Kidney epithelial cell (primary cell): Measurements from ENCODE around the gene ADTRP. TPM values are rescaled to one million over a fixed set of nuclear protein-coding genes. Genes with fewer than 3 reads are reported as not detected.

Source experiments
- DNase-seq: peaks from one replicate; pipeline ENCODE4 v3.0.0-alpha.2; 2010; ENCODE audit warnings: low read depth
- H3K27me3 ChIP-seq: 2 replicates; pipeline ENCODE4 v1.6.0; 2011; ENCODE audit warnings: low read length; ENCODE audit not compliant: control insufficient read depth, insufficient read depth
- H3K36me3 ChIP-seq: 2 replicates; pipeline ENCODE4 v1.5.1; 2011; ENCODE audit warnings: low read length; ENCODE audit not compliant: control insufficient read depth, insufficient read depth
- H3K4me3 ChIP-seq: 2 replicates; pipeline ENCODE4 v1.5.1; 2011; ENCODE audit warnings: low read depth, mild to moderate bottlenecking, control low read depth, low read length
- total RNA-seq: library from RNA; depleted of rRNA; stranded (reverse); fragments of >200 nt; gene quantifications from 2 replicates; pipeline ENCODE4 v1.2.3, GENCODE V29; 2015
- TF ChIP-seq, protein P1 (sequence below): IDR thresholded peaks from 2 replicates; pipeline ENCODE4 v1.5.1; 2011; ENCODE audit warnings: mild to moderate bottlenecking, moderate library complexity, low read length, control low read depth, inconsistent platforms; ENCODE audit not compliant: insufficient read depth, poor library complexity, severe bottlenecking

ADTRP gene
- total RNA-seq, 1 donor from 2014 or later = 4.6 TPM

DNA sequence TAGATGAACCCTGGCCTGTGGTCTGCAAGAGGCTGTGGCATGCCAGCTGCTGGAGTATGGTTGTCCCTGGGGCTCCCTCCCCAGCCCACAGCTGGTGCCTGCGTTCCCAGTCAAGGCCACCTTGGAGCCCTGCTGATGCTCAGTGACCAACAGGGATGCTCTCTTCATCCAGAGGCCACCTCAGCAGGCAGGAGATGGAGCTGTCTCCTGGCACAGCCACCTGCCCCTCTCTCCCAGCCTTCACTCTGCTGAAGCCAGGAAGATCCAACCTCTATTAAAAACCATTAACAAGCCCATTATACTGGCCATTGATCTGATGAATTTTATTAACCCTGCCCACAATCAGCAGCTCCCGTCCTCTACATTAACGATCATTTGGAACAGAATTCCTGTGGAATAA, 40.4 kb downstream of the ADTRP start:
- no peaks in the 10 kb centered on the region for H3K27me3 ChIP-seq
- no peak for DNase-seq
- no peak overlapping the region for H3K4me3 ChIP-seq
- H3K36me3 ChIP-seq = no peaks in the 10 kb centered on the region
- TF ChIP-seq, protein P1, sequence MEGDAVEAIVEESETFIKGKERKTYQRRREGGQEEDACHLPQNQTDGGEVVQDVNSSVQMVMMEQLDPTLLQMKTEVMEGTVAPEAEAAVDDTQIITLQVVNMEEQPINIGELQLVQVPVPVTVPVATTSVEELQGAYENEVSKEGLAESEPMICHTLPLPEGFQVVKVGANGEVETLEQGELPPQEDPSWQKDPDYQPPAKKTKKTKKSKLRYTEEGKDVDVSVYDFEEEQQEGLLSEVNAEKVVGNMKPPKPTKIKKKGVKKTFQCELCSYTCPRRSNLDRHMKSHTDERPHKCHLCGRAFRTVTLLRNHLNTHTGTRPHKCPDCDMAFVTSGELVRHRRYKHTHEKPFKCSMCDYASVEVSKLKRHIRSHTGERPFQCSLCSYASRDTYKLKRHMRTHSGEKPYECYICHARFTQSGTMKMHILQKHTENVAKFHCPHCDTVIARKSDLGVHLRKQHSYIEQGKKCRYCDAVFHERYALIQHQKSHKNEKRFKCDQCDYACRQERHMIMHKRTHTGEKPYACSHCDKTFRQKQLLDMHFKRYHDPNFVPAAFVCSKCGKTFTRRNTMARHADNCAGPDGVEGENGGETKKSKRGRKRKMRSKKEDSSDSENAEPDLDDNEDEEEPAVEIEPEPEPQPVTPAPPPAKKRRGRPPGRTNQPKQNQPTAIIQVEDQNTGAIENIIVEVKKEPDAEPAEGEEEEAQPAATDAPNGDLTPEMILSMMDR = no peak

GRCh38 chr6:11736601-11737000, 42.0 kb downstream of the ADTRP start:
- Histone ChIP-seq H3K4me3 (no peak overlapping the region), H3K36me3 (no peaks in the 10 kb centered on the region), H3K27me3 (no peaks in the 10 kb centered on the region)
- no peak for DNase-seq
- TF ChIP-seq, protein P1 = no peak

DNA sequence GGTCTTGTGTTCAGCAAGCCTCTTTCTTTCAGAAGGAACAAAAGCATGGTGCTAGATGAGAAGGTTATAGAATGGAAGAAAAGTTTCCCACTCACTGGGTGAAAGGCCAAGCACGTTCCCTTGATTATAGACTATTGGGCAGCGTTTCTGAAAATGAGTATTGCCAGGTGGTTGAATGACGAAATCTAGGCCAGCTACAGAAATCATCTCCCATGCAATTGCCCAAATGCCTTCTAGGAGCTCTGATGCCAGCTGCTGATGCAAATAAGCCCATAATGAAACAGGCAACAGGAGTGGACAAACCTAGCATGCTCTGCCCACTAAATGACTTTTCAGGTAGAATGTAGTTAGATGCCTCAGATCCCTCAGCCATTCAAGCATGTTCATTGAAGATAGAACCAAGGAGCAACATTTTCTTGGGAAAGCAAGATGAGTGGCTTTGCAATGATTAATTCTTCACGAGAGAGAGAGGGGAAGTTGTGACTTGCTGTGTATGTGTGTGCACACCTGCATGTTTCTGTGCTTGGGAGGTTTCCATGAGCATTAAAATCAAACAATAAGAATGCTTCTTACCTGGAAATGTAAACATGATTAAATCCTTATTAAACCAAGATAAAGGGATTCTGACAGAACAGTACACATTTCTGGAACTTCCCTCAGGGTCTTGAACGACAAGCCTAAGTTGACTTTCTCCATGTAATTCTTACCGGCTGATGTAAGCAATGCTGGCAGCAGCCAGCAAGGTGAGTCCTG, 43.6 kb downstream of the ADTRP start:
- Histone ChIP-seq H3K4me3 (no peak overlapping the region), H3K36me3 (no peaks in the 10 kb centered on the region), H3K27me3 (no peaks in the 10 kb centered on the region)
- DNase-seq = peak; percentile 72
- TF ChIP-seq, protein P1 = no peak

- Histone ChIP-seq H3K27me3 (no peaks in the 10 kb centered on the region), H3K4me3 (no peak overlapping the region), H3K36me3 (no peaks in the 10 kb centered on the region)
- no peak for DNase-seq
- TF ChIP-seq, protein P1 = no peak
Measured at GRCh38 chr6:11732036-11732631, 46.5 kb downstream of the ADTRP start.

DNA sequence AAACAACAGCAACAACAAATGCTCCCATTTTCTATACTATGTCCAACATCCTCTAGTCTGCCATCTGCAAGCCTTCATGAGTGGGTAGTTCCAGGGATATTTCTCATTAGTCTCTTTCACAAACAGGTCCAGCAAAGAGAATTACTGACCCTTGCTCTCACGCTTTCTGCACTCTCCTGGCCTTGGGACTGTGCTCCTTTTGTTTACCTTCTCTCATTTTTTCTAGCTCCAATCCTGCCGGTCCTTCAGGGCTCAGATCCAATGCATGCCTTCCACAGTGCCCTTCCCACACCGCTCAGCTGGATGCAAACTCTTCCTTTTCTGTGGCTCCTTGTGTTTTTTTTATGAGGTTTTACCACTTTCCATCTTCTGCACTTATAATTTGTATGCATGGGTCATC, 47.2 kb downstream of the ADTRP start:
- no peaks in the 10 kb centered on the region for H3K36me3 ChIP-seq
- H3K27me3 ChIP-seq = no peaks in the 10 kb centered on the region
- DNase-seq = no peak
- no peak overlapping the region for H3K4me3 ChIP-seq
- TF ChIP-seq, protein P1 = no peak
